ENCODE results near the gene WIPF1. TPM values are rescaled to one million over a fixed set of nuclear protein-coding genes. Genes with fewer than 3 reads are reported as not detected.
"Not testable (repeated sequence)": the region's sequence is repeated elsewhere in the genome, so short reads cannot be mapped to it uniquely, and the experiment has no call there.

The WIPF1 gene
- total RNA-seq, 1 donor from 2014 or later, result 21.2 TPM

DNA sequence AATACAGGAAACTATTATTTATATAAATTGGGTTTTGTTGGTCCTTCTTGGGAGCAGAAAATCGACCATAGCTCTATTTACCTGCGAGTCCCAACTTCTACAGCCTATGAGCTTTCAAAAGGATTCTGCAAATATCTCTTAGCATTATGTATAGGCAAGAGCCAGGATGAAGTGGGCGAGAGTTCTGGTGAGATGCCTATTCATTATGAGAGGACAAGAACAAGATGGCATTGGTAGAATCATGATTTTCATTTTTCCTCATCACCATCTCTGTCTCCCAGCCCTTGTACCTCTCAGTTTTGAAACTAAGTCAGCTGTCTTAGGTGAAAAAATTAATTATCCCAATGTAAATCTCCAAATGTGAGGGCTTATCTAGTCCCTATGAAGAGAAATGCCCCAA lies 25.0 kb downstream of the WIPF1 start:
- no peak for DNase-seq (ENCODE audit: low spot score)

DNA sequence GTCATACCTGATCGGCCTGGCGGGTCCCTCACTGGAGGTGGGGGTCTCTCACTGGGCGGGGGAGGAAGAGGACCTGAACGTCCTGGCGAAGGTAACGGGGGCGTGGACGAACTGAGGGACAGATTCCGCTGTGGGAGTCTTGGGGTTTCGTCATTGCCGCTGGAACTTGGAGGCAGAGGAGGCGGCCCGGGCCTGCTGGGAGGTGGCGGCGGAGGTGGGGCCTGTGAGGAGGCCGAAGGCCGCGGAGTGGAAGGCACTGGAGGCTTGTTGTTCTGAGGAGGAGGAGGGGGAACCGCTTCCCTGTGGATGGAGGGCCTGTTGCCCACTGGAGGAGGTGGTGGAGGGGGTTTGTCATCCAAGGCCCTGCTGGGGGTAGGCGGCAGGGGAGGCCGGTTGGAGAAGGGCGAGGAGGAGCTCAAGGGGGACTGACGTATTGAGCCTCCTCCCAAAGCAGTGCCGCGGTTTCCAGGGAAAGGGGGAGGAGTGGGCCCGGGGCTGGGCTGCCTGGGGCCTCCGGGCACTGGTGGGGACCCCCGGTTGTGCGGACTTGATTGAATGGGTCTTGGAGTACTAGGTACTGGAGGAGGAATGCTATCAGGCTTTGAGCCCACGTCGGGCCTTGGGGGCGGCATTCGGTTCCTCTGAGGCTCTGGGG lies 25.8 kb downstream of the WIPF1 start:
- DNase-seq (ENCODE audit: low spot score), result no peak

DNA sequence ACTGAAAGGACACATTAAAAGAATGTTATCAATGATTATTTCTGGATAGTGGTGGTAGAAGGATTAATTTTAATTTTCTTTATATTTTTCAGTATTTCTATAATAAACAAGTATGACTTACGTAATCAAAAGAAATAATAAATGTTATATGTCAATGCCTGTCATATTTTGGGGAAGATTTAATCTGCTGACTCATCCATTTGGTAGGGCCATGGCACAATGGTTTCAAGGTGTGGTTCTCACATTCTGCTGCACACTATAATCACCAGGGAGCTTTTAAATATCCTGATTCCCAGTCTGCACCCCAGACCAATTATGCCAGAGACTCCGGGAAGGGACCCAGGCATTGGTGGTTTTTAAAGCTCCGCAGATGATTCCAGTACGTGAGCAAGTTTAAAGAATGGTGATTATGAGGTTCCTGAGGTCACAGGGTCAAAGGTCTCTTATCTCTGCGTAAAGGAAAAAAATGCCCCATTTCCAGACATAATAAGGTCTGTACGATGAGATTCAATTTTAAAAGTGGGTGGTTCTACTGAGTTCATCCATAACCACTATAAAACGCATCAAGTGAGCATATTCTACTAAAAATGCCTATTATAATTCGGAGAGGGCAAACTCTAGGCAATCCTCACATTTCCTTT lies 27.2 kb downstream of the WIPF1 start:
- DNase-seq (ENCODE audit: low spot score), result no peak

DNA sequence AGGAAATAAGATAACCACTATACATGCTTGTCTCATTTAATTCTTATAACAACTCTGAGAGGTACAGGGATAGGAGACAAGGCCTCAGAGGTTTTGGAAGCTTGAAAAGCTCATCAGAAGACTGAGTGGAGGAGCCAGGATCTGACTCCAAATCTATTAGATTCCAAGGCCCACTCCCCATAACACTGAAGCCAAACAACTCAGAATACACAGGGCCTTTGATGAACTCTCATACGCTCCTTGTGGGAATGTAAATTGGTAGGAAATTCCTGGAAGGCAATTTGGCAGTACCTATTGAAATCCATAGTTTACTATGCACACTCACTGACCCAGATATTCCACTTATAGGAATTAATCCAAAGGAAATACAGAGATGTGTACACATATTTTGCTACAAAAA lies 27.9 kb downstream of the WIPF1 start:
- DNase-seq (ENCODE audit: low spot score), result no peak

DNA sequence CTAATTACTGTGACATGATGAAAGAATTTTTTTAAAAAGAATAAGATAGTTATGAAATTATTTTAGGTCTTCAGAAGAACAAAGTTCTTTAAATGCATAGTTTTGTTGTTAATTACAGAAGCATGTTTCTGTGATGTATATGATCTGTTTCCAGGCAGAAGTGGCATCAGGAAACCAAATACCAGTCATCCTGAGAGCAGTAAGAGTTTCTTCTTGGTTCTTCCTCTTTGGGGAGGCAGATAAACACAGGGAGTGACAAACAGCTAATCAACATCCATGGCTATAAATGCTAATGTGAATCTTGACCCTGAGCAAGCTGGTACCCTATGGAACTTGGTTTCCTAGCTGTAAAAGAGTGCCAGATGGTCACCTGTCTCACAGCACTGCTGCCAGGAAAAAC lies 29.2 kb downstream of the WIPF1 start:
- no peak for DNase-seq (ENCODE audit: low spot score)

DNA sequence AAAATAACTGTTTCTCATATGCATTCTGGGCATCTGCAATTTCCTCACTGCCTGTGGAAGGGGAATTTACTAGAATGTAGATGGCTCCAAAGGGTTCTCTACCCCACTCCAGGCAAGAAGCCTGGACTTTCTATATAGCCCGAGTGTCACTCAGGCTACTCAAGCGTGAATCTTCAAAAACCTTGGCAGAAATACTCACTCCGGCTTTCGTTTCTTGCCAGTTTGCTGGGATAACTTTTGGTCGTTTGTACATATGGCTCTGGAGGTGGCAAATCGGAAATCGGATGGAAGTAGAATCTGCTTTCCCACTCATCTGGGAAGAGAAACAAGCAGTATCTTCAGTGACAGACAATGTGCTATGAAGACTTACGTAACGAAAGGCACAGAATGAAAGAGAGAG lies 30.7 kb downstream of the WIPF1 start:
- DNase-seq (ENCODE audit: low spot score), result no peak

DNA sequence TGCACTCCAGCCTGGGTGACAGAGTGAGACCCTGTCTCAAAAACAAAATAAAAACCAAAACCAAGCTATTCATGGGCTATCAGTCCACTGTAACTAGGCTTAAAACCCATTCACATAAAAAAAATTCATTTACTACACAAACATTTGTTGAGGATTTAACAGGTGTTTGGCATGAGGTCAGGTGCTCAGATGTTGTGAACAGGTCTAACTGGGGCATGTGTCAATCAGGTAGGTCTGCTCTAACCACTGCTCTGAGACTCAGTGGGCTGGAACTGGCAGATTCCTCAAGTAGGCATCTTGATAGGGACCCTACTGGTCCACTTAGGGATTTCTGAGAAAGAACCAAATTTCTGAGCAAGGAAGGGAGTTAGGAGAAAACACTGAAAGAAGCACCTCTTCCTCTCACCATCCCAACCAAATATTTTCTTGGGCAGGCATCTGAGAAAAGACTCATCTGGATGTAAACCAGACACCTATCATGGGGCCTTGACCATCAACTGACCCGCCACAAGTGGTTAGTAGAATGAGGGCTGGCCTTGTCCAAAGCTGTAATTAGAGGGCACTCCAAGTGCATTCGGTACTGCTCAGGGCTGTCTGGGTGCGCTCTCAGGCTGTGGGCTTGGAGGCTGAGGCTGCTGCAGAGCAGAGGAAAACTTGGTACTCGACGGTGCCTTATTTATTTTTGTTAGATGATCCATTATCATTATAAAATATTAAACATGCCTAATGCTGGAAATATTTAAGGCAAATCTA lies 33.9 kb downstream of the WIPF1 start:
- DNase-seq (ENCODE audit: low spot score), result no peak

DNA sequence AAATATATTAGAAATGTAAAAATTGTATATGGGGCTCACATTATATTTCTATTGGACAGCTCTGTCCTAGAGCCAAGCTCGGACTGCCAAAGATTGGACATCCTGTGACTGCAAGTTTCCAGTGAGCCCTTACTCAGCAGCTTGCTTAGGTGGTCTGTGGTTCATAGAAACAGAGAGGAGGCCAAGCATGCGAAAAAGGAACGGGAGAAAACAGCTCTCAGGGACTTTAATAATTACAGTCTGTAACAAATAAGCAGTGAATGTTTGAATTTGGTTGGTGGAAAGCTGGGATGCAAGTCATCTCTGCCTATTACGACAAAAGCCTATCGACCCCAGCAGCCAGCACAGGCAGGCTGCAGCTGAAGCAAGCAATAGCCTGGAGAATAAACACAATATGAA lies 35.6 kb downstream of the WIPF1 start:
- no peak for DNase-seq (ENCODE audit: low spot score)

DNA sequence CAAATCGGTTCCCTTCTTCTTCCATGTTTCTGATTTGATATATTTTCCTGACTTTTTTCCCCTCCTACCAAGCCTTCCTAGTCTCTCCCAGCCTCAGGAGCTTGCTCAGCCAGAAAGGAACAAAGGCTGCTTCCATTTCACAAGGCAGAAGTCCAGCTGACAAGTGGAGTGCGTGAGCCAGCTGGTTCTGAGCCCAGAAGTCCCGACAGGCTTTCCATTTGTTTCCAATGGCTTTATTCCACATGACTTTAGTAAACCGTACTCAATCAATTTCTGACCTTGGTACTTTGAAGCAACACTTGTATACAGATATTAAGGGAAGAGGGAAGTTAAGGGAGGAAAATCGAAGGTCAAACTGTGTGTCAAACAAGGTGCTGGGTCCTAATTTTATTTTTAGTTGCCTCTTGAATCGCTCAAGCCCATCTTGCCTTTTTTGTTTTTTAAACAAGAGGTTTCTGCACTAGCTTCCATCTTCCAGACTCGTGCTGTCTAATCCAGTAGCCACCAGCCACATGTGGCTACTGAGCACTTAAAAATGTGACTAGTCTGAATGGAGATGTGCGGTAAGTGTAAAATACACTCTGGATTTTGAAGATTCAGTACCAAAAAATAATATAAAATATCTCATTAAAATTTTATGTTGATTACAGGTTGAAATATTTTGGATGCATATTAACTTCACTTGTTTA lies 36.2 kb downstream of the WIPF1 start:
- no peak for DNase-seq (ENCODE audit: low spot score)

DNA sequence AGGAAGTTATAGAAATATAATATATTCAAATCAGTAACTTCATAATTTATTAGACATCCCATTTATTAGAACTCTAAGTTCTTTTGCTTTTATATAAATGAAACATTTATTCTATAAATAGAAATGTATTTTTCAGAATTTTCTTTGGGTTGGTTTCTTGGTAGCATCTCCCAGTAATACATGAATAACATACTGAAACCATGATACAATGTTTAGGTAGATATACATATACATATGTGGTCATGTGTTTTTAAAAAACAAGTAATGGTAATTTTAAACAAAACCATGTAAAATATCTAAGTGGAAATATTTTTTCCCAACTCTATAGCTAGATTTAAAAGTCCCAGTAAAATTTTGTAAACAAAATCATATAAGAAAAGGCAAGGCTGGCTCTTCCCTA lies 36.9 kb downstream of the WIPF1 start:
- no peak for DNase-seq (ENCODE audit: low spot score)

DNA sequence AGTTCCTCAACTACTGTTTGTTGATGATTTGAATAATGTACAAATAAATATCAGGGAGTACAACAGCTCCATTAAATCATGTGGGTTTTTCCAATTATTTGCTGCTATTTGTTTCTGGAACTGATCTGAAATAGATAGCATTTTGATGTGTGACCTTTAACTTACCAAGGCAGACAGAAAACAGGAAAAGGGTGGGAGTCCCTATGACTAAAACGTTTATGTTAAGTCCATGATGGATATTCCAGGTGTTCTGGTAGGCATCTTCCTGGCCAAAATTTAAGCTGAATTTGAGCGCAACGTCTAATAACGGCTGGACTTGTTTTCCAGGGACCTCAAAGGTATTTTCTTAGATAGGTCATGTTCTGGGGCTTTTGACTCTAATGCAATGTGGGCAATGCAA lies 41.6 kb downstream of the WIPF1 start:
- no peak for DNase-seq (ENCODE audit: low spot score)

DNA sequence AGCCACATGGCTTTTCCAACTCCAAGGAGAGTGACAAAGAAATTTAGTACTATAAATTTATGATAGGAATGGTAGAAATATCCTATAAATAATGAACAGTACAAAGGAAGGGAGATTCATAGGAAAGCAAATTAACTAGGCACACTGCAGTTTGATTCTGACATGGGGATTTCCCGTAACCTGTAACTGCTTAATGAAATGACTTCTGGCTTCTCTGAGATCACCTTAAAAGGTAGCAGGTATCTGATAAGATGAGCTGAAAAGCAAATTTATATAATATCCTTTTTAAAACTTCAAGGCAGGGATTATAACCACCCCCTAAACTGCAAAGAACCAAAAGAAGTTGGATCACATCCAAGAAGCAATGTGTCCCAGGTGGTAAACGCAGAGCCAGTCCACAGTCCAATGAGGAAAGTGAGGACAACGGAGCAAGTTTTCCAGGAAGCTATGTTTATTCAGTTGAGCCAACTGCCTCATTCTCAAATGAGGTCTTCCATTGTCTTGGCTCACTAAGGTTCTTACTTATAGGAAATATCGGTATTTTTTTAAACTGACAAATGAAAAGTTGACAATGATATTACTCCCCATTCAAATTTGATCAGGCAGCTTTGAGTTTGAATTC lies 43.0 kb downstream of the WIPF1 start:
- no peak for DNase-seq (ENCODE audit: low spot score)

DNA sequence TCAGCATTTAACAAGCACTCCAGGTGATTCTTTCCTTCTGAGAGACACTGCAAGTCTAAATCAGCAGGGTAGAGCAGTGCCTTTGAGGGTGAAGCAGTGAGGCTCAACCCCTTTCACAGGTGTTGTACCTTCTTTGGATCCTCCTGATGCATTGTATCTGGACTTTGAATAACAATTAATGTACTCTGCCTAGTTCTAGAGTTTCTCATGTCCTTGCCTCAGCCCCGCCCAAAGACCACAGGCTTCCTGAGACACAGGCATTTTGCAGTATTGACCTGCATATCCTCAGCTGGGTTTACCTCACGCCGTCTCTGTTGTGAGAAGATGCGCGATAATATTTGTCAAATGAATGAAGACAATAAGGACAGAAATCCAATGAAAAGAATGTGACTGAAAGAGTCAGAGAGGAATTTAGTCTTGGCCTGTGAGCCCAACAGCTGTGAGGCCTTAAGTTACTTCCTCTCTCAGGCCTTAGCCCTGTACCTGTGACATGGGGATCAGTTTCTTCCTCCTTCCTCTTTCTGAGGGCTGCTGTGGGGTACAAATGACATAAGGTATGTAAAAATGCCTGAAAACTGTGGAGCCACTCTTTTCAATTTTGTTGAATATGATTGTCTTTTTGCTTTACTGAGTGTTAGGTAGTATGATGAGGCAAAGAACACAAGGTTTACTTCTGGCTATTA lies 43.7 kb downstream of the WIPF1 start:
- no peak for DNase-seq (ENCODE audit: low spot score)

DNA sequence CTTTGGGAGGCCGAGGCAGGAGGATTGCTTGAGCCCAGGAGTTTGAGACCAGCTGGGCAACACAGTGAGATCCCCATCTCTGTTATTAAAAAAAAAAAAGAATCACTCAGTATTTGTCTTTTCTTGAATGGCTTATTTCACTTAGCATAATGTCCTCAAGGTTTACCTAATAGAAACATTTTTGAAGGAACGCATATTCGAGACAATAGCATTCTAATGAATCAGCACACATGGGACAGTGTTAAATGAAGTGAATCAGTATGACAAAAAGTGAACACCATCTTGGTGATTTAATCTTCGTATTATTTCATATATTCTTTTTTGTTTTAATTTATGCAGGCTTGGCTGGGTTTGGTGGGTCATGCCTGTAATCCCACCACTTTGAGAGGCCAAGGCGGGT lies 44.7 kb downstream of the WIPF1 start:
- no peak for DNase-seq (ENCODE audit: low spot score)

DNA sequence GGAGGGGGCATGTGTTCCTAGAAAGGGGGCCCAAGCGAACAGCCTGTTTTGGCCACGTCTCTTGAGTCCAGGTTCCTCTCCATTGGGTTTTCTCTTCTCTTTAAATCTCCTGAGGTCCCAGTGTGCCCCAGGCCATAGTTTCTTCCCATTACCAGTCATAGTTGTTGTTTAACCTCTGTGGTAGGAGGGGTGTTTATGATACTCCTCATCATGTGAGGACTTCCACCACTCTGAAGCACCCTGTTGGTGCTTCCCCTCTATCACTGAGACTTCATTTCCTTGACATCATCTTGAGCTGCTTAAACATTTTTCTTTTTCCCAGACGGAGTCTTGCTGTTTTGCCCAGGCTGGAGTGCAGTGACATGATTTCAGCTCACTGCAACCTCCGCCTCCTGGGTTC lies 45.9 kb downstream of the WIPF1 start:
- no peak for DNase-seq (ENCODE audit: low spot score)

DNA sequence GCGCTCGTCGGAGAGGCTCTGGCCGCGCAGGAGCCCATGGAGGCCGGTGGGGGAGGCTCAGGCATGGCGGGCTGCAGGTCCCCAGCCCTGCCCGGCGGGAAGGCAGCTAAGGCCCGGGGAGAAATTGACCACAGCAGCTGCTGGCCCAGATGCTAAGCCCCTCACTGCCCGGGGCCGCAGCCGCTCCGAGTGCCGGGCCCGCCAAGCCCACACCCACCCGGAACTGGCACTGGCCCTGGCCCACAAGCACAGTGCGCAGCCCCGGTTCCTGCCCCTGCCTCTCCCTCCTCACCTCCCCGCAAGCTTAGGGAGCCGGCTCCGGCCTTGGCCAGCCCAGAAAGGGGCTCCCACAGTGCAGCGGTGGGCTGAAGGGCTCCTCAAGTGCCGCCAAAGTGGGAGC lies 49.0 kb downstream of the WIPF1 start:
- not testable (repeated sequence) for DNase-seq (ENCODE audit: low spot score)

DNA sequence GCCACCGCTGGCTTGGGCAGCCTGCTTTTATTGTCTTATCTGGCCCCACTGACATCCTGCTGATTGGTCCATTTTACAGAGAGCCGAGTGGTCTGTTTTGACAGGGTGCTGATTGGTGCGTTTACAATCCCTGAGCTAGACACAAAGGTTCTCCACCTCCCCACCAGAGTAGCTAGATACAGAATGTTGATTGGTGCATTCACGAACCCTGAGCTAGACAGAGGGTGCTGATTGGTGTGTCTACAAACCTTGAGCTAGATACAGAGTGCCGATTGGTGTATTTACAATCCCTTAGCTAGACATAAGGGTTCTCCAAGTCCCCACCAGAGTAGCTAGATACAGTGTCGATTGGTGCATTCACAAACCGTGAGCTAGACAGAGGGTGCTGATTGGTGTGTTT lies 49.6 kb downstream of the WIPF1 start:
- not testable (repeated sequence) for DNase-seq (ENCODE audit: low spot score)

DNA sequence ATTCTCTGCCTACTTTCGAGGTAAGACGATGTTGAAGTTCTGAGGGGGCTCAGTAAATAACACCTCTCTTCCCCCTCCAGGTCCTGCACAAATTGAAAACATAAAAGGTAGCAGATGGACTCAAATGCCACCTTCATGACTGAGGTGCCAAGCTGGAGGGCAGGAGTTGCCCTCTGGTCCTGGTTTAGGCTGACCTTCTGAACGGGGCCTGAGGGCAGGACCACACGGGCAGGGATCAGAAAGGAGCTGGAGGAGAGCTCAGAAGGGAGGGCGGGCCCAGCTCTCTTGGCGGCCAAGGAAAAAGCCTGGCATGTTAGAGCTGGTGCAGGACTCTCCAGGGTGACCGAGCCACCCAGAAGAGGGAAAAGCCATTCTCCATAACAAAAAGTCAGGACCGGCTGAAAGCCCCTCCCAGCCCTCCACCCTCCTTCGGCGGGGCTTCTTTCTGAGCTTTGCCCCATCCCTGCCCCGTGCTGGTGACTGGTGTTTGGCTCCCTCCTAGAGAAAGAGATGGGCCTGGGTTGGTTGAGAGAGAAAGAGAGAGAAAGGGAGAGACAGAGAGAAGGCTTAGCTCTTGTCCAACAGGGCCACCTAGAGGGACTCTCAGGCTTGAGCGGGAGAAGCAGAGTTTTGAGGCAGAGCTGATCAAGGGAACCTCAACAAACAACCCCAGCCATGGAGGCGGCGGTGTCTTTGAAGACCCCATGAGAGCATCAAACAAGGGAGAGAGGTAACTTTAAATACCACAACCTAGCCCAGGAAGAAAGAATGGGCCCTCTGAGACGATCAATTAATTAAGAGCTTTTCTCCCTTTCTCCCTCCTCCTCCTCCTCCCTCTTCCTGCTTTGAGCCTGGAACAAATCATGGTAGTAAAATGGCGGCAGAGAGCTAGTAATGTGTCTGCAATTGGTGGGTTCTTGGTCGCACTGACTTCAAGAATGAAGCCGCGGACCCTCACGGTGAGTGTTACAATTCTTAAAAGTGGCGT lies 50.8 kb downstream of the WIPF1 start:
- peak; percentile 44 for DNase-seq (ENCODE audit: low spot score)

DNA sequence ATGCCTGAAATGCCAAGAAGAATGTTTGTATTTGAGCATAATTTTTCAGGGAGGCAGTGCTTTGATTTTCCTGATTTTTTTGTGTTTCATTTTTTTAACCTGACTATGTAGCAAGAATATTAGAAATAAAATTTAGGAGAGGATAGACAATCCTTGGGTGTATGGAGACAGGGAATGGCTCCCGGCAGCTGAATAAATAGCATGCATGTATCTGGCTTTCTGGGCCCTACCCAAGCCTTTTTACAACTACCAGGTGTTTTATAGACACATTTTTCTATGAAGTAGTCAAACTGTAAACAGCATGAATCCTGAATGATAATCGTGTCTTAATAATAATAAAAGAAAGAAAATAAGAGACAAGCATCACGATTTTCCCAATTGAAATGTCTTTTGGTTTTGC lies 52.4 kb downstream of the WIPF1 start:
- DNase-seq (ENCODE audit: low spot score), result no peak

DNA sequence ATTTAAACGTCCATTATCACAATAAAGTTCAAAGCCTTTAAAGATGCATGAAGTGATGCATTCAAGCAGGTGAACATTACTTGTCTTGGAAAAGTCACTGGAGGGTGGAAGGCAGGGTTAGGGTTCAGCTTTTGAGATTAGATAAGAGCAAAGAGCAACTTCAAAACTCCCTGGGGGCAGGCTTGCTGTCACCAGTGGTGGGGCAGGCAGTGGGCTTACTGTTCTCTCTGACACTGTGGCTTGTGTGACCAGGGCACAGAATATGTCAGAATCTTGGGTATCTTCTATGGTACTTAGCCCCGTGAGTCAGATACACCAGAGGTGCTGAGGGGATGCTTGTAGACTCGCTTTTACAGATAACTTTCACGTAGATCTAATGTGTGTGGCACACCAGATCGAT lies 52.8 kb downstream of the WIPF1 start:
- no peak for DNase-seq (ENCODE audit: low spot score)

Data from umbilical cord (tissue), 2 donors.